Measurements from ENCODE around the gene MAGEF1.

- TF ChIP-seq EGR1 (IDR thresholded peaks at IDR 0.05; ENCODE audit: borderline replicate concordance, low read depth, low read length): no peak
- no peak for TF ChIP-seq EZH2 (IDR thresholded peaks at IDR 0.05; ENCODE audit: low read depth, low read length, severe bottlenecking)
- TF ChIP-seq CTCF (IDR thresholded peaks at IDR 0.05; ENCODE audit: control extremely low read depth in 1 of 3, insufficient read depth in 1 of 3, low read depth in 1 of 3, low read length in 3 of 3): no peak
- TF ChIP-seq JUND (IDR thresholded peaks at IDR 0.05; ENCODE audit: low read length): no peak
- no peak for TF ChIP-seq POLR2A (IDR thresholded peaks at IDR 0.05; ENCODE audit: control extremely low read depth in 1 of 2, low read depth in 2 of 2, low read length in 2 of 2)
Observed at GRCh38 chr3:184738506-184738890, 26.6 kb upstream of the MAGEF1 start.
